ENCODE data around the gene MT1H.

Gene MT1H

GRCh38 chr16:56631197-56631596 is 38.4 kb upstream of the MT1H start:
- no peak for TF ChIP-seq SIN3A (IDR thresholded peaks at IDR 0.05; ENCODE audit: borderline replicate concordance, insufficient read depth, low read length)
- no peak for TF ChIP-seq REST (IDR thresholded peaks at IDR 0.05; ENCODE audit: insufficient read depth in 1 of 2, low read depth in 2 of 2, low read length in 2 of 2)
- TF ChIP-seq POLR2AphosphoS5 (IDR thresholded peaks at IDR 0.05; ENCODE audit: low read depth, low read length), result no peak
- no peak for TF ChIP-seq TAF1 (IDR thresholded peaks at IDR 0.05; ENCODE audit: borderline replicate concordance, insufficient read depth, low read length)

GRCh38 chr16:56631832-56632155 is 37.8 kb upstream of the MT1H start:
- TF ChIP-seq SIN3A (IDR thresholded peaks at IDR 0.05; ENCODE audit: borderline replicate concordance, insufficient read depth, low read length) (no peak), REST (IDR thresholded peaks at IDR 0.05; ENCODE audit: insufficient read depth in 1 of 2, low read depth in 2 of 2, low read length in 2 of 2) (no peak), TAF1 (IDR thresholded peaks at IDR 0.05; ENCODE audit: borderline replicate concordance, insufficient read depth, low read length) (no peak), POLR2AphosphoS5 (IDR thresholded peaks at IDR 0.05; ENCODE audit: low read depth, low read length) (no peak), FOXP2 (optimal IDR thresholded peaks at IDR 0.05; ENCODE audit: borderline replicate concordance, extremely low read depth, extremely low read length, insufficient read depth) (no peak)

- TF ChIP-seq REST (IDR thresholded peaks at IDR 0.05; ENCODE audit: insufficient read depth in 1 of 2, low read depth in 2 of 2, low read length in 2 of 2) (no peak), TAF1 (IDR thresholded peaks at IDR 0.05; ENCODE audit: borderline replicate concordance, insufficient read depth, low read length) (no peak), POLR2AphosphoS5 (IDR thresholded peaks at IDR 0.05; ENCODE audit: low read depth, low read length) (no peak), SIN3A (IDR thresholded peaks at IDR 0.05; ENCODE audit: borderline replicate concordance, insufficient read depth, low read length) (no peak), FOXP2 (optimal IDR thresholded peaks at IDR 0.05; ENCODE audit: borderline replicate concordance, extremely low read depth, extremely low read length, insufficient read depth) (no peak)
Measured at GRCh38 chr16:56632156-56632847, 37.3 kb upstream of the MT1H start, which contains the start of gene MT1M. MT1M (plus strand) TSS chr16:56632659; CDS start chr16:56632732, 73 bp downstream.

- TF ChIP-seq SIN3A (IDR thresholded peaks at IDR 0.05; ENCODE audit: borderline replicate concordance, insufficient read depth, low read length) (no peak), TAF1 (IDR thresholded peaks at IDR 0.05; ENCODE audit: borderline replicate concordance, insufficient read depth, low read length) (no peak), REST (IDR thresholded peaks at IDR 0.05; ENCODE audit: insufficient read depth in 1 of 2, low read depth in 2 of 2, low read length in 2 of 2) (no peak), POLR2AphosphoS5 (IDR thresholded peaks at IDR 0.05; ENCODE audit: low read depth, low read length) (no peak), FOXP2 (optimal IDR thresholded peaks at IDR 0.05; ENCODE audit: borderline replicate concordance, extremely low read depth, extremely low read length, insufficient read depth) (no peak)
Measured at GRCh38 chr16:56632848-56633365, 36.7 kb upstream of the MT1H start.

All from PFSK-1 (cell line).